GM13976 (cell line): ENCODE data around the gene PPARA.
"Not testable (repeated sequence)": the region's sequence is repeated elsewhere in the genome, so short reads cannot be mapped to it uniquely, and the experiment has no call there.

Source experiments
- DNase-seq: peaks from one replicate; pipeline ENCODE4 v3.0.0; 2012; ENCODE audit warnings: low spot score
- CTCF ChIP-seq: IDR thresholded peaks from 2 replicates; pipeline ENCODE4 v1.5.1; 2012; ENCODE audit warnings: borderline replicate concordance, mild to moderate bottlenecking; ENCODE audit not compliant: insufficient read depth; ENCODE audit errors: extremely low read depth, missing control alignments, control extremely low read depth
- in situ Hi-C: fragments of 300-500 bp; cut with MboI; formaldehyde crosslinking; loops from one replicate; pipeline ENCODE4 v1.12.0; 2022; ENCODE audit warnings: low sequenced_read_pairs, mixed read lengths, inconsistent platforms; ENCODE audit not compliant: unreplicated experiment

The PPARA gene

GRCh38 chr22:46260038-46260437 lies 109.7 kb downstream of the PPARA start:
- no peak for DNase-seq
- no peak for TF ChIP-seq CTCF
- in situ Hi-C loops: no loop called here

- no peak for TF ChIP-seq CTCF
- no peak for DNase-seq
- in situ Hi-C loops: no loop called here
Observed at GRCh38 chr22:46262449-46263215, 112.3 kb downstream of the PPARA start.

DNA sequence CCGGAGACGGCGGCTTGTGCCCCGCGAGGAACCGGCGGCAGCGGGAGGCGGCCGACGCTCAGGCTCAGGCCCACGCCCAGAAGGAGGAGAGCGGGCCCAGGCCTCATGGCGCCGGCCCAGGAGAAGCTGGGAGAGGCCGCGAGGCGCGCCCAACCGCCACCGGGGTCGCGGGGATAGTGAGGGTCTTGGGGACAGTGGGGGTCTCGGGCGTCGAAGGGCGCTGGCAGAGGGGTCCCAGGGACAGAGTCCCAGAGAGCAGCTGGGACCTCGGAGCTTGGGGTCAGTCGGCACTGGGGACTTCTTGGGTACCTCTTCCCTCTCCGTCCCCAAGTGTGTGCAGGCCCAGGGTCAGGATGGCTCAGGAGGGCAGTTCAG lies 112.9 kb downstream of the PPARA start, which contains the start of gene PKDREJ:
PKDREJ (minus strand) TSS at position 128 of the 375 bp plus-strand sequence; CDS start at position 107, 21 bp downstream.
- TF ChIP-seq CTCF: no peak
- DNase-seq: no peak
- in situ Hi-C loops: no loop called here

DNA sequence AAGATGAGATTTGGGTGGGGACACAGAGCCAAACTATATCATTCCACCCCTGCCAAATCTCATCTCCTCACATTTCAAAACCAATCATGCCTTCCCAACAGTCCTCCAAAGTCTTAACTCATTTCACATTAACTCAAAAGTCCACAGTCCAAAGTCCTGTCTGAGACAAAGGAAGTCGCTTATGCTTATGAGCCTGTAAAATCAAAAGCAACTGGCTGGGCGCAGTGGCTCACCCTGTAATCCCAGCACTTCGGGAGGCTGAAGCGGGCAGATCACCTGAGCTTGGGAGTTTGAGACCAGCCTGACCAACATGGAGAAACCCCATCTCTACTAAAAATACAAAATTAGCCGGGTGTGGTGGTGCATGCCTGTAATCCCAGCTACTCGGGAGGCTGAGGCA lies 114.2 kb downstream of the PPARA start:
- DNase-seq, in situ Hi-C loops: not testable (repeated sequence)

DNA sequence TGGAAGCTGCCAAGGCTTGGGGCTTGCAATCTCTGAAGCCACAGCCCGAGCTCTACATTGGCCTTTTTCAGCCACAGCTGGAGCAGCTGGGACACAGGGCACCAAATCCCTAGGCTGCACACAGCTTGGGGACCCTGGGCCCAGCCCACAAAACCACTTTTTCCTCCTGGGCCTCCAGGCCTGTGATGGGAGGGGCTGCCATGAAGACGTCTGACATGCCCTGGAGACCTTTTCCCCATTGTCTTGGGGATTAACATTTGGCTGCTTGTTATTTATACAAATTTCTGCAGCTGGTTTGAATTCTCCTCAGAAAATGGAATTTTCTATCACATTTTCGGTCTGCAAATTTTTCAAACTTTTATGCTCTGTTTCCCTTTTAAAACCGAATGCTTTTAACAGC lies 115.3 kb downstream of the PPARA start:
- DNase-seq, in situ Hi-C loops: not testable (repeated sequence)

GRCh38 chr22:46267431-46268279 lies 117.3 kb downstream of the PPARA start, which contains the start of gene TTC38:
TTC38 (plus strand) TSS chr22:46268008; CDS start chr22:46268040, 32 bp downstream.
- peak; percentile 97 for DNase-seq
- in situ Hi-C loops: no loop called here
- no peak for TF ChIP-seq CTCF

GRCh38 chr22:46269564-46269963 lies 119.2 kb downstream of the PPARA start:
- DNase-seq: no peak
- TF ChIP-seq CTCF: no peak
- in situ Hi-C loops: no loop called here
